T-helper 2 cell treated with Interferon-gamma antibody and Interleukin-4, amounts not matched to agents 5 μg/mL and 100 μg/mL, for 36 hours (primary cell): ENCODE results near the gene REXO1.
"Not testable (repeated sequence)": the region's sequence is repeated elsewhere in the genome, so short reads cannot be mapped to it uniquely, and the experiment has no call there.

ENCODE experiments used
- DNase-seq: peaks from one replicate; pipeline ENCODE4 v3.0.0; 2021; ENCODE audit warnings: low spot score
- H3K27ac Mint-ChIP-seq: one replicate; pipeline ENCODE4 v1.8.0; 2021; ENCODE audit warnings: mild to moderate bottlenecking, mixed read lengths
- H3K27me3 Mint-ChIP-seq: one replicate; pipeline ENCODE4 v1.8.0; 2021; ENCODE audit warnings: low read depth, mixed read lengths
- H3K36me3 Mint-ChIP-seq: one replicate; pipeline ENCODE4 v1.8.0; 2021; ENCODE audit warnings: low read depth, mixed read lengths
- H3K4me1 Mint-ChIP-seq: one replicate; pipeline ENCODE4 v1.8.0; 2021; ENCODE audit warnings: low read depth, mixed read lengths
- H3K4me3 Mint-ChIP-seq: one replicate; pipeline ENCODE4 v1.8.0; 2022; ENCODE audit warnings: mild to moderate bottlenecking, moderate library complexity, mixed read lengths
- H3K9me3 Mint-ChIP-seq: one replicate; pipeline ENCODE4 v1.8.0; 2021; ENCODE audit warnings: mixed read lengths

Gene REXO1

DNA sequence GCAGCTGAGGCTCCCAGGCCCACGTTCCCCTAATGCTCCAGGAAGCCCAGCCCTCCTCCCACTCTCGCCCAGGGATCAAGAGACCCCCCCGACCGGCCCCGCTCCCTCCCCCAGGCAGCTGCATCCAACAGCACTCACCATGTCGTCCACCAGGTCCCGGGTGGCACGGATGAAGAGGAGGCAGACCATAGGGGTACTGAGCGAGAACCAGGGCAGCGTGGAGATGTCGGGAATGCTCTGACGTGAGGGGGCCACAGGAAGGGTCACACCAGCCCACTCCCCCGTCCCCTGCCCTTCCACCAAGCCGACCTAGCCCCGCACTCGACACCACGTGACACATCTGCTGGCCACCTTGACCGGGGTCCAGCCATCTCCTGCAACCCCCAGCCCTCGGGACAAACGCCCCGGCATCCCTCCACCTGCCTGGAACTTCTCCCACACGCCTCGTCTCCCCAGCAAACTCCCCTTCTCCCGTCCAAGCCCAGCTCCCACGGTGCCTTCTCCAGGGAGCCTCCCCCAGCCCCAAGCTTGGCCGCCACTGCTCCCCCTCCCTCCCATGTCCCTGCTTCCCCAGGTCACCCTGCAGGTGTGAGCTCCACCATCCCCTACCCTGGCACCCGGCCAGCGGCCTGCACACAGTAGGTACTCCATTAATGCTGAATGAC, 41.1 kb downstream of the REXO1 start:
- Mint-ChIP-seq H3K27ac (no peak overlapping the region), H3K9me3 (no peaks in the 10 kb centered on the region), H3K4me1 (peaks cover 6% of the 10 kb centered on the region), H3K36me3 (peaks cover 7% of the 10 kb centered on the region), H3K27me3 (no peaks in the 10 kb centered on the region), H3K4me3 (no peak overlapping the region)
- DNase-seq: no peak

GRCh38 chr19:1806184-1807029, 41.9 kb downstream of the REXO1 start:
- no peak overlapping the region for H3K4me3 Mint-ChIP-seq
- no peak for DNase-seq
- peaks cover 8% of the 10 kb centered on the region for H3K36me3 Mint-ChIP-seq
- no peaks in the 10 kb centered on the region for H3K9me3 Mint-ChIP-seq
- no peak overlapping the region for H3K27ac Mint-ChIP-seq
- no peaks in the 10 kb centered on the region for H3K27me3 Mint-ChIP-seq
- H3K4me1 Mint-ChIP-seq: peaks cover 4% of the 10 kb centered on the region

GRCh38 chr19:1805401-1806183, 42.7 kb downstream of the REXO1 start:
- Mint-ChIP-seq H3K4me1 (no peaks in the 10 kb centered on the region), H3K9me3 (no peaks in the 10 kb centered on the region), H3K4me3 (no peak overlapping the region), H3K27me3 (no peaks in the 10 kb centered on the region), H3K36me3 (peaks cover 8% of the 10 kb centered on the region), H3K27ac (no peak overlapping the region)
- DNase-seq: no peak

DNA sequence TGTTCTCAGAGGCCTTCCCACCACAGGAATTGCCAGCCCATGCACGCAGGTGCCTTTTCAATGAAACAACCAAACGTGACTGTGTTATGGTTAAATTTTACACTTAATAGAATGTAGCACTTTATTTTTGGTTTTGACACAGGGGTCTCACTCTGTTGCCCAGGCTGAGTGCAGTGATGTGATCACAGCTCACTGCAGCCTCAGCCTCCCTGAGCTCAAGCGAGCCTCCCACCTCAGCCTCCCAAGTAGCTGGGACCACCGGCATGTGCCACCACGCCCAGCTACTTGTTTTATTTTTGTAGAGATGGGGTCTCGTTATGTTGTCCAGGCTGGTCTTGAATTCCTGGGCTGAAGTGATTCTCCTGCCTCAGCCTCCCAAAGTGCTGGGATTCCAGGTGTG, 43.4 kb downstream of the REXO1 start:
- Mint-ChIP-seq H3K27me3 (no peaks in the 10 kb centered on the region), H3K27ac (no peak overlapping the region), H3K36me3 (peaks cover 12% of the 10 kb centered on the region), H3K9me3 (no peaks in the 10 kb centered on the region), H3K4me1 (no peaks in the 10 kb centered on the region), H3K4me3 (no peak overlapping the region)
- no peak for DNase-seq

- Mint-ChIP-seq H3K9me3 (no peaks in the 10 kb centered on the region), H3K27ac (no peak overlapping the region), H3K36me3 (peaks cover 15% of the 10 kb centered on the region)
These were observed 48.5 kb downstream of the REXO1 start for GRCh38 chr19:1799695-1800342.

GRCh38 chr19:1797313-1797712, 51.0 kb downstream of the REXO1 start:
- H3K36me3 Mint-ChIP-seq, H3K27ac Mint-ChIP-seq, DNase-seq, H3K27me3 Mint-ChIP-seq, H3K4me3 Mint-ChIP-seq, H3K4me1 Mint-ChIP-seq, H3K9me3 Mint-ChIP-seq: not testable (repeated sequence)

More at GRCh38 chr19:1799695-1800342, 48.5 kb downstream of the REXO1 start:
- no peak for DNase-seq
- Mint-ChIP-seq H3K27me3 (no peaks in the 10 kb centered on the region), H3K4me1 (no peaks in the 10 kb centered on the region), H3K4me3 (no peak overlapping the region)

GRCh38 chr19:1796395-1797142, 51.7 kb downstream of the REXO1 start:
- Mint-ChIP-seq H3K27me3 (no peaks in the 10 kb centered on the region), H3K36me3 (peaks cover 6% of the 10 kb centered on the region), H3K4me3 (no peak overlapping the region), H3K9me3 (no peaks in the 10 kb centered on the region), H3K27ac (no peak overlapping the region), H3K4me1 (no peaks in the 10 kb centered on the region)
- no peak for DNase-seq

DNA sequence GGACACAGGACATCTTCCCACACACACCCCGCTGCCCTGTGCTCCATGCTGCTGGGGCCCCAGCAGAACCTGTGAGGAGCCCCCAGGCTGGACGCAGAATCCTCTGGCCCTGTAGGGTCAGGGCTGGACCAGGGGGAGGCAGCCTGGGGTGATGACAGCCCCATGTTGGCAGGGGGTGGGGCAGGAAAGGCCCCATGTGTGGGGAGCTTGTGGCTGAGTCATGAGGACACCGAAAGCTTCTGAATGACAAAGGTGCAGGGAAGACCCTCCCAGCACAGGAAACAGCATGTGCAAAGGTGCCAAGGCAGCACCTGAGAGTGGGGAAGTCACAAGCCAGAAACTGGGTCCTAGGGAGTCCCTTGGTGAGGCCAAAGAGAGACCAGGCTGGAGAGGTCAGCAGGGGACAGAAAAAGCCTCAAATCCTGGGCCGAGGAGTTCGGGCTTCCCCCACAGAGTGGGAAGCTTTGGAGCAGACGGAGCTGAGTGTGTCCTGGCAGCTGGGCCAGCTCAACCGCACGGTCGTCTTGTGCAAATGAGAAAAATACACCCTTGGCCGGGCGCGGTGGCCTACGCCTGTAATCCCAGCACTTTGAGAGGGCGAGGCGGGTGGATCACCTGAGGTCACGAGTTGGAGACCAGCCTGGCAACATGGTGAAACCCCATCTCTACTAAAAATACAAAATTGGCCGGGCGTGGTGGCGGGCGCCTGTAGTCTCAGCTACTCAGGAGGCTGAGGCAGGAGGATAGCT, 53.7 kb downstream of the REXO1 start:
- H3K27me3 Mint-ChIP-seq: no peaks in the 10 kb centered on the region
- H3K9me3 Mint-ChIP-seq: no peaks in the 10 kb centered on the region
- no peaks in the 10 kb centered on the region for H3K36me3 Mint-ChIP-seq
- peaks cover 1% of the 10 kb centered on the region for H3K4me1 Mint-ChIP-seq
- no peak overlapping the region for H3K27ac Mint-ChIP-seq
- DNase-seq: no peak
- no peak overlapping the region for H3K4me3 Mint-ChIP-seq

DNA sequence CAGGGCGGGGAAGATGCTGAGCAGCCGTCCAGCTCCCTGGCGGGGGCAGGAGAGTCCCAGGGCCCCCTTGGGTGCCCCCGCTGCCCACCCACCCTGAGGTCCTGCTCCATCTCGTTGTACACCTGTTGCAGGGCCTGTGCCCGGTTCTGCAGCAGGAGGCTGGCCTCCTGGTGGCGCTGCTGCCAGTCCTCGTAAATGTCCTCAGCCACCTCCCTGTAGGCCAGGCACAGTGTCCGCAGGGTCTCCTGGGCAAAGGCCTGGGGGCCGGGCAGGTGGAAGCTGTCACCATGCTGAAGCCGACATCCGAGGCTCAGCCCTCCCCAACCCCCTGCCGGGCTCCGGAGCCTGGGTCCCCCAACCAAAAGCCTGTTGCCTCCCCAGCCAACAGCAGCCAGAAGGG, 56.4 kb downstream of the REXO1 start:
- Mint-ChIP-seq H3K9me3 (no peaks in the 10 kb centered on the region), H3K4me1 (peaks cover 1% of the 10 kb centered on the region), H3K27ac (no peak overlapping the region), H3K4me3 (no peak overlapping the region), H3K36me3 (no peaks in the 10 kb centered on the region), H3K27me3 (no peaks in the 10 kb centered on the region)
- no peak for DNase-seq

DNA sequence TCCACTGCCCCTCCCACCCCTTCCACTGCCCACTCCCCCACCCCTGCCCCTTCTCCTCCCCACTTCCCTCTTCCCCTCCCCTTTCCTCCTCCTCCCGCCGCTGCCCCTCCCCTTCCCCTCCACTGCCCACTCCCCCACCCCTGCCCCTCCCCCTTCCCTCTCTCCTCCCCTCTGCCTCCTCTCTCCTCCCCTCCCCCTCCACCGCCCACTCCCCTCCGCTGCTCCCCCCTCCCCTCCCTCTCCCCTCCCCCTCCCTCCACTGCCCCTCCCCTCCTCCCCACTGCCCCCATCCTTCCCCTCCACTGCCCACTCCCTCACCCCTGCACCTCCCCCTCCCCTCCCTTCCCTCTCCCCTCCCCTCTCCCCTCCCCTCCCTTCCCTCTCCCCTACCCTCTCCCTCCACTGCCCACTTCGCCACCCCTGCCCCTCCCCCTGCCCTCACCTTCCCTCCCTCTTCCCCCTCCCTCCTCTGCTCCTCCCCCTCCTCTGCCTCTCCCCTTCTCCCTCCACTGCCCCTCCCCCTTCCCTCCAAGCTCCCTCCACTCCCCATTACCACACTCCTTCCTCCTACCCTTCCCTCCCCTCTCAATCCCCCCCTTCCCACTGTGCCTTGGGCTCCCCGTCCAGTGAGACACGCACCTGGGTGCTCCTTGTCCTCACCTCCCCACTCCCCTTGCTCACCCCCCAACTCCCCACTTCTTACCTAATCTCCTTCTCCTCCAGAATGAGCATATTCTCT, 58.1 kb downstream of the REXO1 start:
- H3K27ac Mint-ChIP-seq: no peak overlapping the region
- no peaks in the 10 kb centered on the region for H3K9me3 Mint-ChIP-seq
- no peaks in the 10 kb centered on the region for H3K27me3 Mint-ChIP-seq
- H3K4me3 Mint-ChIP-seq: no peak overlapping the region
- no peak for DNase-seq
- no peaks in the 10 kb centered on the region for H3K36me3 Mint-ChIP-seq
- peaks cover 1% of the 10 kb centered on the region for H3K4me1 Mint-ChIP-seq

GRCh38 chr19:1789261-1790041, 58.8 kb downstream of the REXO1 start:
- DNase-seq: no peak
- Mint-ChIP-seq H3K4me1 (peaks cover 1% of the 10 kb centered on the region), H3K9me3 (no peaks in the 10 kb centered on the region), H3K27me3 (no peaks in the 10 kb centered on the region), H3K4me3 (no peak overlapping the region), H3K36me3 (no peaks in the 10 kb centered on the region), H3K27ac (no peak overlapping the region)

- peaks cover 1% of the 10 kb centered on the region for H3K4me1 Mint-ChIP-seq
- DNase-seq: no peak
- H3K9me3 Mint-ChIP-seq: no peaks in the 10 kb centered on the region
- no peak overlapping the region for H3K27ac Mint-ChIP-seq
- H3K36me3 Mint-ChIP-seq: no peaks in the 10 kb centered on the region
- H3K4me3 Mint-ChIP-seq: no peak overlapping the region
- peaks cover 4% of the 10 kb centered on the region for H3K27me3 Mint-ChIP-seq
These were observed 61.2 kb downstream of the REXO1 start for GRCh38 chr19:1787116-1787515.
